Stimulated activated CD8-positive, alpha-beta memory T cell treated with anti-CD3 and anti-CD28 coated beads, Interleukin-15, amount 100 ng/mL, for 1 hour (primary cell): ENCODE data around the gene THBS2.
"Not testable (repeated sequence)": the region's sequence is repeated elsewhere in the genome, so short reads cannot be mapped to it uniquely, and the experiment has no call there.

ENCODE experiments used
- DNase-seq: peaks from one replicate; pipeline ENCODE4 v3.0.0-alpha.2; 2020; ENCODE audit warnings: low read depth

THBS2 gene

GRCh38 chr6:169184419-169184818 lies 69.2 kb downstream of the THBS2 start:
- DNase-seq, result no peak

- no peak for DNase-seq
These were observed 70.4 kb downstream of the THBS2 start for GRCh38 chr6:169183233-169183632.

GRCh38 chr6:169179831-169180230 lies 73.8 kb downstream of the THBS2 start:
- not testable (repeated sequence) for DNase-seq

- DNase-seq, result no peak
These were observed 76.0 kb downstream of the THBS2 start for GRCh38 chr6:169177516-169178166.

GRCh38 chr6:169176361-169176991 lies 77.2 kb downstream of the THBS2 start:
- DNase-seq, result no peak

GRCh38 chr6:169175360-169175887 lies 78.2 kb downstream of the THBS2 start:
- no peak for DNase-seq

- DNase-seq, result no peak
These were observed 78.9 kb downstream of the THBS2 start for GRCh38 chr6:169174516-169175359.

GRCh38 chr6:169173532-169174268 lies 79.9 kb downstream of the THBS2 start:
- no peak for DNase-seq

- no peak for DNase-seq
These were observed 80.7 kb downstream of the THBS2 start for GRCh38 chr6:169172946-169173345.

- DNase-seq, result no peak
These were observed 81.2 kb downstream of the THBS2 start for GRCh38 chr6:169172456-169172855.

- no peak for DNase-seq
These were observed 81.7 kb downstream of the THBS2 start for GRCh38 chr6:169171951-169172350.

GRCh38 chr6:169171016-169171415 lies 82.6 kb downstream of the THBS2 start:
- no peak for DNase-seq

- no peak for DNase-seq
These were observed 83.1 kb downstream of the THBS2 start for GRCh38 chr6:169170583-169170955.

GRCh38 chr6:169169941-169170582 lies 83.6 kb downstream of the THBS2 start:
- DNase-seq, result no peak

- DNase-seq, result no peak
These were observed 84.3 kb downstream of the THBS2 start for GRCh38 chr6:169169375-169169774.

- DNase-seq, result no peak
These were observed 84.9 kb downstream of the THBS2 start for GRCh38 chr6:169168706-169169105.

GRCh38 chr6:169168302-169168630 lies 85.4 kb downstream of the THBS2 start:
- no peak for DNase-seq

- no peak for DNase-seq
These were observed 85.9 kb downstream of the THBS2 start for GRCh38 chr6:169167581-169168301.

GRCh38 chr6:169166896-169167580 lies 86.6 kb downstream of the THBS2 start:
- DNase-seq, result no peak
